ENCODE data around the gene IGFBP7.
"Not testable (repeated sequence)": the region's sequence is repeated elsewhere in the genome, so short reads cannot be mapped to it uniquely, and the experiment has no call there.

IGFBP7 gene

GRCh38 chr4:57047046-57047445 is 63.1 kb downstream of the IGFBP7 start:
- not testable (repeated sequence) for H3K4me1 ChIP-seq (ENCODE audit: control insufficient read depth, insufficient read depth, low read length); H3K36me3 ChIP-seq (ENCODE audit: control insufficient read depth, insufficient read depth, low read length); H3K9ac ChIP-seq (ENCODE audit: low read depth, low read length); H3K4me3 ChIP-seq (ENCODE audit: low read depth, low read length); H3K27me3 ChIP-seq (ENCODE audit: control insufficient read depth, insufficient read depth, low read length); H3K9me3 ChIP-seq (ENCODE audit: control insufficient read depth, insufficient read depth, low read length)

GRCh38 chr4:57044996-57045395 is 65.2 kb downstream of the IGFBP7 start:
- Histone ChIP-seq H3K4me3 (ENCODE audit: low read depth, low read length) (no peak overlapping the region), H3K36me3 (ENCODE audit: control insufficient read depth, insufficient read depth, low read length) (no peaks in the 10 kb centered on the region)

GRCh38 chr4:57044279-57044678 is 65.9 kb downstream of the IGFBP7 start:
- Histone ChIP-seq H3K4me3 (ENCODE audit: low read depth, low read length) (no peak overlapping the region), H3K27me3 (ENCODE audit: control insufficient read depth, insufficient read depth, low read length) (no peaks in the 10 kb centered on the region), H3K36me3 (ENCODE audit: control insufficient read depth, insufficient read depth, low read length) (no peaks in the 10 kb centered on the region), H3K9ac (ENCODE audit: low read depth, low read length) (no peak overlapping the region), H3K9me3 (ENCODE audit: control insufficient read depth, insufficient read depth, low read length) (no peaks in the 10 kb centered on the region), H3K4me1 (ENCODE audit: control insufficient read depth, insufficient read depth, low read length) (no peaks in the 10 kb centered on the region)

More at GRCh38 chr4:57044996-57045395, 65.2 kb downstream of the IGFBP7 start:
- Histone ChIP-seq H3K27me3 (ENCODE audit: control insufficient read depth, insufficient read depth, low read length) (no peaks in the 10 kb centered on the region), H3K9me3 (ENCODE audit: control insufficient read depth, insufficient read depth, low read length) (no peaks in the 10 kb centered on the region), H3K9ac (ENCODE audit: low read depth, low read length) (no peak overlapping the region), H3K4me1 (ENCODE audit: control insufficient read depth, insufficient read depth, low read length) (no peaks in the 10 kb centered on the region)

GRCh38 chr4:57043347-57044251 is 66.6 kb downstream of the IGFBP7 start:
- Histone ChIP-seq H3K9me3 (ENCODE audit: control insufficient read depth, insufficient read depth, low read length) (no peaks in the 10 kb centered on the region), H3K27me3 (ENCODE audit: control insufficient read depth, insufficient read depth, low read length) (no peaks in the 10 kb centered on the region), H3K4me1 (ENCODE audit: control insufficient read depth, insufficient read depth, low read length) (no peaks in the 10 kb centered on the region), H3K9ac (ENCODE audit: low read depth, low read length) (no peak overlapping the region), H3K36me3 (ENCODE audit: control insufficient read depth, insufficient read depth, low read length) (no peaks in the 10 kb centered on the region), H3K4me3 (ENCODE audit: low read depth, low read length) (no peak overlapping the region)

- no peaks in the 10 kb centered on the region for H3K36me3 ChIP-seq (ENCODE audit: control insufficient read depth, insufficient read depth, low read length)
- no peaks in the 10 kb centered on the region for H3K27me3 ChIP-seq (ENCODE audit: control insufficient read depth, insufficient read depth, low read length)
- H3K4me3 ChIP-seq (ENCODE audit: low read depth, low read length) = no peak overlapping the region
- no peaks in the 10 kb centered on the region for H3K4me1 ChIP-seq (ENCODE audit: control insufficient read depth, insufficient read depth, low read length)
- no peaks in the 10 kb centered on the region for H3K9me3 ChIP-seq (ENCODE audit: control insufficient read depth, insufficient read depth, low read length)
- no peak overlapping the region for H3K9ac ChIP-seq (ENCODE audit: low read depth, low read length)
Observed at GRCh38 chr4:57042711-57043169, 67.4 kb downstream of the IGFBP7 start.

GRCh38 chr4:57041020-57041419 is 69.2 kb downstream of the IGFBP7 start:
- H3K27me3 ChIP-seq (ENCODE audit: control insufficient read depth, insufficient read depth, low read length) = no peaks in the 10 kb centered on the region
- H3K4me1 ChIP-seq (ENCODE audit: control insufficient read depth, insufficient read depth, low read length) = no peaks in the 10 kb centered on the region
- no peak overlapping the region for H3K4me3 ChIP-seq (ENCODE audit: low read depth, low read length)
- no peaks in the 10 kb centered on the region for H3K36me3 ChIP-seq (ENCODE audit: control insufficient read depth, insufficient read depth, low read length)
- no peaks in the 10 kb centered on the region for H3K9me3 ChIP-seq (ENCODE audit: control insufficient read depth, insufficient read depth, low read length)
- H3K9ac ChIP-seq (ENCODE audit: low read depth, low read length) = no peak overlapping the region

GRCh38 chr4:57040510-57040909 is 69.7 kb downstream of the IGFBP7 start:
- Histone ChIP-seq H3K9ac (ENCODE audit: low read depth, low read length) (no peak overlapping the region), H3K36me3 (ENCODE audit: control insufficient read depth, insufficient read depth, low read length) (no peaks in the 10 kb centered on the region), H3K4me3 (ENCODE audit: low read depth, low read length) (no peak overlapping the region), H3K4me1 (ENCODE audit: control insufficient read depth, insufficient read depth, low read length) (no peaks in the 10 kb centered on the region), H3K9me3 (ENCODE audit: control insufficient read depth, insufficient read depth, low read length) (no peaks in the 10 kb centered on the region), H3K27me3 (ENCODE audit: control insufficient read depth, insufficient read depth, low read length) (no peaks in the 10 kb centered on the region)

- no peak overlapping the region for H3K9ac ChIP-seq (ENCODE audit: low read depth, low read length)
- no peak overlapping the region for H3K4me3 ChIP-seq (ENCODE audit: low read depth, low read length)
- H3K9me3 ChIP-seq (ENCODE audit: control insufficient read depth, insufficient read depth, low read length) = no peaks in the 10 kb centered on the region
- no peaks in the 10 kb centered on the region for H3K4me1 ChIP-seq (ENCODE audit: control insufficient read depth, insufficient read depth, low read length)
- H3K27me3 ChIP-seq (ENCODE audit: control insufficient read depth, insufficient read depth, low read length) = no peaks in the 10 kb centered on the region
- no peaks in the 10 kb centered on the region for H3K36me3 ChIP-seq (ENCODE audit: control insufficient read depth, insufficient read depth, low read length)
Observed at GRCh38 chr4:57039345-57039744, 70.8 kb downstream of the IGFBP7 start.

GRCh38 chr4:57037982-57038604 is 72.1 kb downstream of the IGFBP7 start:
- peak overlapping the region; percentile 14 for H3K4me3 ChIP-seq (ENCODE audit: low read depth, low read length)
- no peaks in the 10 kb centered on the region for H3K27me3 ChIP-seq (ENCODE audit: control insufficient read depth, insufficient read depth, low read length)
- H3K4me1 ChIP-seq (ENCODE audit: control insufficient read depth, insufficient read depth, low read length) = no peaks in the 10 kb centered on the region
- no peaks in the 10 kb centered on the region for H3K9me3 ChIP-seq (ENCODE audit: control insufficient read depth, insufficient read depth, low read length)
- H3K36me3 ChIP-seq (ENCODE audit: control insufficient read depth, insufficient read depth, low read length) = no peaks in the 10 kb centered on the region
- H3K9ac ChIP-seq (ENCODE audit: low read depth, low read length) = no peak overlapping the region

- no peak overlapping the region for H3K4me3 ChIP-seq (ENCODE audit: low read depth, low read length)
- no peak overlapping the region for H3K9ac ChIP-seq (ENCODE audit: low read depth, low read length)
- no peaks in the 10 kb centered on the region for H3K27me3 ChIP-seq (ENCODE audit: control insufficient read depth, insufficient read depth, low read length)
- peaks cover 5% of the 10 kb centered on the region for H3K36me3 ChIP-seq (ENCODE audit: control insufficient read depth, insufficient read depth, low read length)
- no peaks in the 10 kb centered on the region for H3K9me3 ChIP-seq (ENCODE audit: control insufficient read depth, insufficient read depth, low read length)
- no peaks in the 10 kb centered on the region for H3K4me1 ChIP-seq (ENCODE audit: control insufficient read depth, insufficient read depth, low read length)
Observed at GRCh38 chr4:57034520-57034919, 75.7 kb downstream of the IGFBP7 start.

- H3K4me1 ChIP-seq (ENCODE audit: control insufficient read depth, insufficient read depth, low read length) = no peaks in the 10 kb centered on the region
- H3K27me3 ChIP-seq (ENCODE audit: control insufficient read depth, insufficient read depth, low read length) = no peaks in the 10 kb centered on the region
- H3K9me3 ChIP-seq (ENCODE audit: control insufficient read depth, insufficient read depth, low read length) = no peaks in the 10 kb centered on the region
- no peak overlapping the region for H3K4me3 ChIP-seq (ENCODE audit: low read depth, low read length)
- no peak overlapping the region for H3K9ac ChIP-seq (ENCODE audit: low read depth, low read length)
- peaks cover 26% of the 10 kb centered on the region for H3K36me3 ChIP-seq (ENCODE audit: control insufficient read depth, insufficient read depth, low read length)
Observed at GRCh38 chr4:57023104-57023503, 87.1 kb downstream of the IGFBP7 start.

Measured in iPS-15b (cell line).